GM21529 (cell line): ENCODE measurements around the gene HERPUD2.
"Not testable (repeated sequence)": the region's sequence is repeated elsewhere in the genome, so short reads cannot be mapped to it uniquely, and the experiment has no call there.

Experiments used
- ATAC-seq: cut with Tn5 transposase; IDR thresholded peaks from one replicate; pipeline ENCODE4 v1.9.1; 2021; ENCODE audit not compliant: unreplicated experiment

The HERPUD2 gene

DNA sequence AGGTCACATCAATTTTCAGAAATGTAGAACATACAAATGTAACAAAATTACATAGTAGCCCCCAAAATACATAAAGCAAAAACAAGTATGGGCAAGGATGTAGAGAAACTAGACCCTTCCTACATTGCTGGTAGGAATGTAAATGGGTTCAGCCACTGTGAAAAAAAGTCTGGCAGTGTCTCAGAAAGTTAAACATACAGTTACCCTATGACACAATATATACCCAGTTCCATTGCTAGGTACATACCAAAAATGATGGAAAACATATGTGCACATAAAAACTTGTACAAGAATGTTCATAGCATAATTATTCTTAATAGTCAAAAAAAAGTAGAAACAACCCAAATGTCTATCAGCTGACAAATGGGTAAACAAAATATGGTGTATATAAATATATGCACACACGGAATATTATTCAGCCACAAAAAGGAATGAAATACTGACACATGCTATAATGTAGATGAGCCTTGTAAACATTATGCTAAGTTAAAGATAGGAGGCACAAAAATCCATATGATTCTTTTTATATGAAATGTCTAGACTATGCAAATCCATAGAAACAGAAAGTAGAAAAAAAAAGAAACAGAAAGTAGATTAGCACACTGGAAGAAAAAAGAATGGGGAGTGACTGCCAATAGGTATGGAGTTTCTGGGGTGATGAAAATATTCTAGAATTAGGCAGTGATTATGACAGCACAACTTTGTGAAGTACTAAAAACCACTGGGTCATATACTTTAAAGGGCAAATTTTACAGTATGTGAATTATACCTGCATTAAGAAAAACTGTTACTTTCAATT, 13.5 kb downstream of the HERPUD2 start:
- peak; percentile 56 for ATAC-seq

DNA sequence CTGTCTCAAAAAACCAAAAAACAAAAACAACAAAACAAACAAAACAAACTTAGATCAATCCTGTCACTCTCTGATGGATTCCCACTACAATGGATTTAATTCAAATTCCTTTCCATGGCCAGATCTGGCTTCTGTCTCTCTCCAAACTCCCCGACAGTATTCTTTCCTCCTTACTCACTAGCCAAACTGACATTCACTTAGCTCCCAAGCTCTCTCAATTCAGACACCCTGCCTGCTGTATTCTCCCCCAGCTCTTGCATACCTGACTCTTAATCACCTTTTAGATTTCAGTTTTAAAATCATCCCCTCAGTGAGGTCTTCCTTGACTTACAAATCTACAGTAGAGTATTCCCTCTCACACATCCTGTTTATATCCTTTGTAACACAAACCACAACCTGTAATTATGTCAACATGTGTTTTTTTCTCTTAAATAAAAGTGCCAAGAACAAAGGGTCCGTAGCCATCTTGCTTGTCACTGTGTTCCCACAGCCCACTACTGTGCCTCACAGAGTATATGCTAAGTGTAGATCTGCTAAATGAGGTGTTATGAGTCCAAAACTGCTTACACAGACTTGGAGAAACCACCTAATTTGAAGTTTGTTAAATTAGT, 14.4 kb downstream of the HERPUD2 start:
- no peak for ATAC-seq

DNA sequence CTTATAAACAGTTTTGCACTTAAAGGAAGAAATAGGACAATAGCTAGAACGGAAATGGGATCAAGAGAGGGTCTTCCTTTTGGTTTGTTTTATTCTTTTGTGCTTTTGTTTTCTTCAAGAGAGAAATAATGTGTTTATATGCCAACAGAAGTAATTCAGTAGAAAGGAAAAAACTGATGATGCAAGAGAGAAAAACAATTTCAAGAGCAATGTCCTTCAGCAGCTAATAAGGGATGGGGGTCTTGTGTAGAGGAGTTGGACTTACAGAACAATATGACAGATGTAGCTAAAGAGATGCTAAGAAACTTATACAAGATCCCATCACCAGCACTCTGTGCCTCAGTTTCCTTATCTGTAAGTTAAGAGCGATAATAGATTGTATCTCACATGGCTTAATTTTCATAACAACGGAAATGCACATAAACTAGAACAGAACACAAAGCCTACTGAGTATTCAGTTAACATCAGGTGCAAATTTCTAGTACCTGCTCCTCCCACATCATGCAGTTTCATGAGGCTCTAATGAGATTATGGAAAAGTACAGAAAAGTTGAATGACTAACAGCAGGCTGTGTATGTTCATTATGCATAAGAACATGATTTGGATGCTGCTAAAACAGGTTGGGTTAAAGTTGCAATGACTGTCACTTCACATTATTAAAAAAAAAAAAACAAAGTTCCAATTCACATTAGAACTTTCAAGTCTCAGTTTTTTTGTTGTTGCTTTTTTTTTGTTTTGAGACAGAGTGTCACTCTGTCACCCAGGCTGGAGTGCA, 17.2 kb downstream of the HERPUD2 start:
- ATAC-seq, result no peak

DNA sequence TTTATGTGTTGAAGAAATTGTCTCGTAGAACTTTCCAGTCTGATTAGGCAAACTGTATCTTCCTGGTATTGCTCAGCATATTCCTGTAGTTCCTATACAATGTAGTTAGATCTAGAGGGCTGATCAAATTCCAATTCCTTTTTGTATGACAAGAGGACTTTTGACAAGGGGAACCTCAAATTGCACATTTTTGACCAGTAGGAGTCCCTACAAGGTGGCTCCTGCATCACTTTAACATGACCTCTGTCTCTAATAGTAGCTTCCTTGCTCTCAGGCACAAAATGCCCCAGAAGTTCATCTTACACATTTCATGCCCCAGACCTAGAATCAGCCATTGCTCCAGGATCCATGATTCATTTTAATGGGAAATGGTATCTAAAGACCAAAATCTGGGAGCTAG, 18.7 kb downstream of the HERPUD2 start:
- ATAC-seq, result no peak

DNA sequence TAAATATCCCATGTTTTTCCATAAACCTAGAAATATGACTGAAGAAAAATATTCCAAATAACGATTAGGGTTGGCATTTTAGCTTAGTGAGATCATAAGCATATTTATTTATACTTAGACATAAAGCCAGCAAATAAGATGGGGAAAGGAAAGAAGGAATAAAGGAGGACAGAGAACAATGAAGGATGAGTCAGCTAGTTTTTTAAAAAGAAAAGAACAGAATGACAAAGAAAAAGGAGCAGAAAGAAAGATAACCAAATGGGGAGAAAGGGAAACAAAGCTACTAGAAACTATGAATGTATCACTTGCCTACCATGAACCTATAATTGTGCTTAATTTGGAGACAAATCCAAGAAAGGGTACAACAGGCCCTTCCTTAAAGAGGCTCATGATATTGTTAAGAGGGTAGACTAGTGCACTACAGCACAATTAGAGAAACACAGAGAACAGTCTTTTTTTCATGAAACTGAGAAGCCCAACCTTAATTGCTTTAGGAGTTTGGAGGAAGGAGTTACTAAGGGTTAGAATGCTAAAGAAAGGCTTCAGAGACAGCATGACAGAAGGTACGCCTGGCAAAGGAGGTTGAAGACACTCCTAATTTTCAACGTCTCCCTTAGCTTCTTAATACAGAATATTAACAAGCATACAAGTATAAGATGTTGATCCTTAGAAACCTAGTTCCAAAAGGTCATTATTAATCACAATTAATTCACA, 23.9 kb downstream of the HERPUD2 start:
- no peak for ATAC-seq

GRCh38 chr7:35660411-35660810, 34.5 kb downstream of the HERPUD2 start:
- ATAC-seq, result not testable (repeated sequence)

DNA sequence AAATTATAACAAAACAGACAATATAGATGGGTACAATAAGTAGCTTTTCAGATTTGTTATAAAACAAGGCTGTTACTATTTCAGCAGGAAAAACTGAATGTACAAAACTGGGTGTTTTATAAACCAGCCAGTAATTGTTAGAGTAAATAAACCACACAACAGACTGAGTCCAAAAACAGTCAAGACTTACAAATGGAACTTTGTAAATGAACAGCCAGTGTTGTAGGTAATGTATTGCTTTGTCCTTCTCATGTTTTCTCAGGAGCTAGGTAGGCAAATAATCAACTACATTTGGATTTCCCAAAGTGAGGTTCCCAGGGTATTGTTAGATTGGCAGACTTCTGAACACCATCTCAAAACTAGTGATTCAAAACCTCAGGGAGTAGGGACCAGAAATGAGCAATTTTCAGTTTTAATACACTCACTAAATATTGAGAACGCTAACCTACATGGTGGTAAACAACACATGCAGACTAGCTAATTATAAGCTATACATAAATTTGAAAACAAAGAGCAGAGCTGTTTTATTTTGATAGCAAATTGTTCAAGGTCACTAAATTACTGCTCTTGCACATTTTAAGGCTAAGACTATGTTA, 36.2 kb downstream of the HERPUD2 start:
- no peak for ATAC-seq

GRCh38 chr7:35657125-35657524, 37.8 kb downstream of the HERPUD2 start:
- ATAC-seq, result peak; percentile 48

GRCh38 chr7:35654558-35654957, 40.4 kb downstream of the HERPUD2 start:
- ATAC-seq, result not testable (repeated sequence)

DNA sequence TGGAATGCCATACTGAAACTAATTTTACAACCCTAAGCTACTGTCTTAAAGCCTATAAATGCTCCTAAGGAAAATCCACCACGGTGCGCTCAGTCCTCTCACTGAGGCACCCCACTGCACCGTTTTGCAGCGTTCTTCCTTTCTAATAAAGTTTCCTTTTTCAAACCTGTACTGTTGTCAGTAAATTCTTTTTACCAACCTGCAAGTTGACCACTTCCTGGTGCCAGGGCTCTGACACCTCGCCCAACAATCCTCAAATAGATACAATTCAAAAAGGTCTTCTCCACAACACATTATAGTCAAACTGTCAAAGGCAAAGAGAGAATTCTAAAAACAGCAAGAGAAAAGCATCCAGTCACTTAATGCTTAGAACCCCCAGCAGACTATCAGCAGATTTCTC, 42.8 kb downstream of the HERPUD2 start:
- no peak for ATAC-seq

- no peak for ATAC-seq
These were observed 44.2 kb downstream of the HERPUD2 start for GRCh38 chr7:35650751-35651150.

GRCh38 chr7:35649711-35650110, 45.2 kb downstream of the HERPUD2 start:
- no peak for ATAC-seq

DNA sequence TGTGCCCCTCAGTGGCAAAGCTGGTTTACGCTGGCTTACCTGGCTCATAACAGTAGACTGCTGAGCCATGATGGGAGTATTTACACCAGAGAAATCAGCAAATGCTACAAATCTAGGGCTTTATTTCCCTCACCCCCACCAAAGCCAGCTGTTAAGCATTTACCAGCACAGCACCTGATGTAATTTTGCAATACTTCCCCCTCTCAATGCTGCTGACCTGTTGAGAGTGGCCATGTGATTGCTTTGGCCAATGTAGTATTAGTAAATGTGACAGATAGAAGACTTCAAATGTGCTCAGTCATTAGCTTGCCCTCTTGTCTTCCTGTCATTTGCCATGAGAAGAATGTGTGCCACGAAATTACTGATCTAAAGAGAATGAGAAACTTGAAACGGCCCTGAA, 46.6 kb downstream of the HERPUD2 start:
- no peak for ATAC-seq

GRCh38 chr7:35647171-35647574, 47.8 kb downstream of the HERPUD2 start:
- peak; percentile 65 for ATAC-seq

GRCh38 chr7:35646289-35647023, 48.5 kb downstream of the HERPUD2 start:
- no peak for ATAC-seq

DNA sequence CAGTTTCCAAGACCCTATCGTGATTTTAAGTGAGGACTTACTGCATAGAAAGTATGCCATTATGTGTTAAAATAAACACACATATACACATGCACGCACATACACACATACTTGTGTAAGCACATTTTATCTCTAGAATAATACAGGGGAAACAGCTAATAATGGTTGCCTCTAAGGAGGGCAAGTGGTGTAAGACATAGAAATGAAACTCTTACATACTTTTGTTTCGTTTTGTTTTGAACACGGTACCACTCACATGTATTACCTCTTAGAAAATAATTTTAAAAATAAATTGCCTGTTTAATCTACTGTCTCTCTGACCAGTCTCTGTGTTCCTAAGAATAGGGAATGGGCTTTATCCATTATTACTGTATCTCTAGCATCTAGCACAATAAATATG, 49.2 kb downstream of the HERPUD2 start:
- no peak for ATAC-seq

DNA sequence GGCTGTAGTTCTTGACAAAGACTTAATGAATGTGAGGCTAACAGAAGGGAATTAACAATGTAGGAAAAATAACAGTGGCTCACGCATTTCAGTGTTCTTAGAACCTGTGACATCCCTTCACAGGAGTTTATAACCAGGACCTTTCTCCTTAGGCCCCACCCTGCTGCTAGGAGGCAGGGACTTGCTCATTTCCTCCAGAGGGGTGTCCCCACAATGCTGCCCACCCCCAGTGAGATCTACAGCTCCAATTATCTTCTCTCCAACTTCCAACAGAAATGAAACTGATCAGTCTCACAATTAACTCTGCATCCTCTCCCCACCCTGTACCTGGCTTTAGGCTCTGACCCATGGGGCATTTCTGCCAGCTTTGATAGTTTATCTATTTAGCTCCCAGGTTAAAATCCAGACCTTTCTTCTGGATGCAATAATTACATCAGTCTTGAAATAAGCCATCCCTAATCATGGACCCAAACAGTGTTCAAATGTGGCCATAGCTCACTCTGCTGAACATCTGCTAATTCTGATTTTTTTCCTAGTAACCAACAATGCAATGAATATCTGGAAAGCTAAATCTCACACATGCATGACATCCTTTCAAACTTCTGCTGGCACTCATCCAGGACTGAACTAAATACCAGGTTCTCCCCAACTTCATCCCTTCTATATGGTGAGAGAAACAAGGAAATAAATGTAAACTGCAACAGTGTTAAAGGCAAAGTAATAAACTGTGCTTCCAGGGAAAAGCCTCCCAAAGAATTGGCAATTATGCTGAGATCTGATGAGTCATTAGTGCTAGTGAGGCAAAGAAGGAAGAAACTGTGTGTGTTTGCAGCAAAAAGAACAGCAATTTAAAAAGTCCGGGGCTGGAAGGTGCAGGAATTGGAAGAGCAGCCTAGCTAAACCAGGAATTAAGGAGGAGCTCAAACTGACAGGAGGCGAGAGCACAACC, 64.6 kb downstream of the HERPUD2 start:
- no peak for ATAC-seq

- ATAC-seq, result peak; percentile 87
These were observed 70.4 kb downstream of the HERPUD2 start for GRCh38 chr7:35624299-35625186.
